ENCODE data around the gene LAMC1.

LAMC1 gene

GRCh38 chr1:183079712-183080388 lies 56.6 kb downstream of the LAMC1 start:
- no peak for DNase-seq (ENCODE audit: low read depth in 2 of 2)

GRCh38 chr1:183080406-183080805 lies 57.2 kb downstream of the LAMC1 start:
- no peak for DNase-seq (ENCODE audit: low read depth in 2 of 2)

DNA sequence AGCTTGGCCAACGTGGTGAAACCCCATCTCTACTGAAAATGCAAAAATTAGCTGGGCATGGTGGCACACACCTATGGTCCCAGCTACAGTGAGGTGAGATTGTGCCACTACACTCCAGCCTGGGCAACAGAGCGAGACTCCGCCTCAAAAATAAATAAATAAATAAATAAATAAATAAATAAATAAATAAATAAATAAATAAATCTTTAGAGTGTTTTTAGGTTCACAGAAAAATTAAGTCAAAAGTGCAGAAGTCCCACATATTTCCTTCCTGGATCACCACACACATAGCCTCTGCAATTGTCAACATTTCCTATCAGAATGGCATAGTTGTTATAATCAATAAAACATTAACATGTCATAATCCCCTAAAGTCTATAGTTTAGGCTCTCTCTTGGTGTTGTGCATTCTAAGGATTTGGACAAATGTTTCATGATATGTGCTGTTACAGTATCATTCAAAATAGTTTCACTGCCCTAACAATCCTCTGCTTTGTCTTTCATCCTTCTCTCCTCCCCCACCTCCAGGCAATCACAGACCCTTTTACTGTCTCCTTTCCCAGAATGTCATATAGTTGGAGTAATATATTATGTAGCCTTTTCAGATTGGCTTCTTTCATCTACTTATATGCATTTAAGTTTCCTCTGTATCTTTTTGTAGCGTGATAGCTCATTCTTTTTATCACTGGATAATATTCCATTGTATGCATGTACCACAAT lies 58.3 kb downstream of the LAMC1 start:
- no peak for DNase-seq (ENCODE audit: low read depth in 2 of 2)

- no peak for DNase-seq (ENCODE audit: low read depth in 2 of 2)
Observed at GRCh38 chr1:183082650-183083049, 59.4 kb downstream of the LAMC1 start.

- DNase-seq (ENCODE audit: low read depth in 2 of 2): no peak
Observed at GRCh38 chr1:183087001-183087400, 63.8 kb downstream of the LAMC1 start.

- no peak for DNase-seq (ENCODE audit: low read depth in 2 of 2)
Observed at GRCh38 chr1:183089025-183089639, 65.9 kb downstream of the LAMC1 start.

DNA sequence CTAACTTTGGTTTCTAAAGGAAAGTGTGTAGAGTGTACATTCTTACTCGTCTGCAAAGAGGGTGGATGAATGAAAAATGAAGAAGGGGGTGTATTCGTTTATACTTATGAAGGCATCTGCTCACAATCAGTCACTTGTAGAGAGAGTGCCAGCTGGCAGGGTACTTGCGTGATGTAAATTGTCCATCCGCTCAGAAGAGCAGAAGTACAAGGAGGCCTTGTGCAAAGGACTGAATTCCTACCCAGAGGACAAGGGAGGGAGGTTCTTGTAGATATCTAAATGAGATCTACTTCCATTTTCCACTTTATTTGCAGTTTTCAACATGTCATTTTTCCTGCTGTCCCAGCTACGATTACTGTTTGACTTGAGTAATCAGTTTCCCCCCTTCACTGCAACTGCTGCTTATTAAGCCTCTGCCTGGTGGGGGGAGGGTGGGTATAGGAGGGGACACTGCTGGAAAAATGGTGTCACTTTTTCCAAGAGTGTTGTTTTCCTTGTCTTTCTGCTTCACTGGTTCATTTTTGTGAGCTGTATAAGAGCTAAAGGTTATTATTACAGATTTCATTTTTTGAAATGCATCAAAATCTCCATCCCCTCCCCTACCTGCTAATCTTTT lies 67.3 kb downstream of the LAMC1 start:
- peak; percentile 32 to 39 for DNase-seq (ENCODE audit: low read depth in 2 of 2)

- no peak for DNase-seq (ENCODE audit: low read depth in 2 of 2)
Observed at GRCh38 chr1:183091181-183091580, 68.0 kb downstream of the LAMC1 start.

DNA sequence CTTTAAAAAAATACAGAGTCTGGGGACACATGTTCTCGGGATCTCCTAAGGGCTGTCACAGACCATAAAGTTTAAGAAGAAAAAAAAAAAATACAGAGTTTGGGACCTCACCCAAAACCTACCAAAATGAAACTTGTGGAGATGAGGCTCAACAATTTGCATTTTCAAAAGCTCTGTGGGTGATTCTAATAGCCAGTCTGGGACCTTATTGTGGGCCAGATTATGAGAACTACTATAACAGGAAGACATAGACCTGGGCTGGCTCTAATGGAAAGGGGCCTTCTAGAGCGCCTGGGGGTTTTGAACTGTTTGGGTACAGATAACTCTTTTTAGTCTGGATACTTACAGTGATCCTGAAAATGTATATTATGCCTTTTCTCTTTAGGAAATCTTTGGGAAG lies 69.1 kb downstream of the LAMC1 start:
- DNase-seq (ENCODE audit: low read depth in 2 of 2): no peak

- no peak for DNase-seq (ENCODE audit: low read depth in 2 of 2)
Observed at GRCh38 chr1:183093066-183093668, 69.9 kb downstream of the LAMC1 start.

GRCh38 chr1:183093786-183094298 lies 70.6 kb downstream of the LAMC1 start:
- DNase-seq (ENCODE audit: low read depth in 2 of 2): peak; percentile 41 to 56

DNA sequence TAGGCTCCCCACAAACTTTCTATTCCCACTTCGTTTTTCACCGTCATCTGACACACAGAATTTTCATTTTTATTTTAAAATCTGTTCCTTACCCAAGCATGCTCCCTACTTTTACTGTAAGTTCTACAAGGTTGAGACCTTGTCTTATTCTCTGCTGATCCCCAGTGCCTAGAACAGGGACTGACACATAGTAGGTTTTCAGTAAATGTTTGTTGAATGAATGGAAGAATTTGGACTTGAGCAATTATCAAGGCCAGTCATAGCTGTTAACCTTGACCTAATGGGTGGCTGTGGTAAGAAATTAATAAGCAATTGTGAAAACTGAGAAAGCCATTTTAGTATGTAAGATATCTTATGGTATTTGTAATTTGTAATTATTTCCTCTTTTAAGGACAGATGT lies 71.1 kb downstream of the LAMC1 start:
- no peak for DNase-seq (ENCODE audit: low read depth in 2 of 2)

DNA sequence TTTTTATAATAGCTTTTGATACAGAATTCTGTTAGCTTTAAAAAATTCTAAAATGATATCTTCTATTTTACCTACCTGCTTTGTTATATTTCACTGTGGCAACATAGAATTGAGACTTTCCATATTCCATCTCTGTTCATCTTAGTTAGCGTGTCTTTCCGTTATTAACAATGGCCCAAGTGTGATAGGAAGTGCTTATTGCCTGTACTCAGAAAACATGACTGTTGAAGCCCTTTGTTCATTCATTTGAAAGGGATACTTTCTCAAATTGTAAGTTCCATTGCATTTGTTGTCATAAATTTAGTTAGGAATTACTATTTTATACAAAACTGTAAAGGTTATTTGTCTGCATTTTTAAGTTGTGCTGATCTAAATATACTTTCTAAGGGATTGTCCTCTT lies 73.1 kb downstream of the LAMC1 start:
- DNase-seq (ENCODE audit: low read depth in 2 of 2): no peak

DNA sequence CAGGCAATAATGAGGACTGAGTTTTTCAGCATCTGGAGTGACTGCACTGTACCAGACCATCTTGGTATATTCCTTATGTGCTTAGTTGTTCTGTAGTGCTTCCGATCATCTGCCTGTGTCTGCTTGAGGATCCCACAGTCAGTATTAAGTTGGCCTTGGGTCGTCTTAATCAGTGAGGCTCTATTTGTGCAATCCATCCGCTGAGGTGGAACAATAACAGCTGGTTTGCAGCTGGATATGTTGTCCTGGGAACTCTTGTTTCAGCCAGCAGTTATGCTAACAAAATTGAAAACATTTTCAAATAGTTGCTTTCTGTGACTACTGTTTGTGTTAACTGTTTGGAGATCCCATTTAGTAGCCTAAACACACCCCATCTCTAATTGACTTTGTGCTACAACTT lies 73.7 kb downstream of the LAMC1 start:
- DNase-seq (ENCODE audit: low read depth in 2 of 2): peak; percentile 64

- DNase-seq (ENCODE audit: low read depth in 2 of 2): peak; percentile 65 to 71
Observed at GRCh38 chr1:183097438-183098051, 74.3 kb downstream of the LAMC1 start.

DNA sequence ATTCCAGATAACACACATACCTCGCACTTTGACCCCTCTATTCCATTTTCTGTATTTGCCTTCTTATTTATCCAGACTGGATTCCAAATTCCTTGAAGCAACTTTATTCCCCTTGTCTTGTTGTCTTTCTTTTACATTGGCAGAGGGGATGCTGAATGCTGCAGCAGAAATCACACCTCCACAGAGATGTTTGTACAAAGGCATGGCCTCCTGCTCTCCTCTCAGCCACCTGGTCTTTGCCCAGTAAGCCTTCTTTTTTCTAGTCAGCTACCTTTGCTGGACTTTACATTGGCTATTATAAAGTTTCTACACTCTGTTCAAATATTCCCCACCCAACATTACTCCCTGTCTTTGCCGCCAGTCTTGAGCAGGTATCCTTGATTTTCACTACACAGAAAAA lies 75.1 kb downstream of the LAMC1 start:
- DNase-seq (ENCODE audit: low read depth in 2 of 2): no peak

- no peak for DNase-seq (ENCODE audit: low read depth in 2 of 2)
Observed at GRCh38 chr1:183100361-183100974, 77.2 kb downstream of the LAMC1 start.

GRCh38 chr1:183101081-183101480 lies 77.9 kb downstream of the LAMC1 start:
- DNase-seq (ENCODE audit: low read depth in 2 of 2): no peak

- DNase-seq (ENCODE audit: low read depth in 2 of 2): no peak
Observed at GRCh38 chr1:183101841-183102276, 78.6 kb downstream of the LAMC1 start.

- no peak for DNase-seq (ENCODE audit: low read depth in 2 of 2)
Observed at GRCh38 chr1:183103147-183103546, 79.9 kb downstream of the LAMC1 start.

DNA sequence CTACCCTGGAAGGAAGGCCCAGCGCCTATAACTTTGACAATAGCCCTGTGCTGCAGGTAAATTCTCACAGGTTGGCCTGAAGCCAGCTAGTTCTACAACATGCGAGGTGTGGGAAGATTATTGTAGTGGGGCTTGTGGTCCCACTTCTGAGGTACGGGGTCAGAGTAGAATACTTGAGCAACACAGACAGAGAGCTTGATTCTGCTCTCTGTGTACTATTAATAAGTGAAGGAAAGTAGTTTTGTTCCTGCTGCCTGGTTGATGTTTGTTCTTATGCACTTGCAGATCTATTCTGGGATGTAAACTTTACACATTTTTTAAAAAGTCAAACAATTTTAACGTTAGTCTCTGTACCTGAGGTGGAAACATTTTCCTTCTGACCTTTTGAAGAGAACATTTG lies 80.4 kb downstream of the LAMC1 start:
- no peak for DNase-seq (ENCODE audit: low read depth in 2 of 2)
